MCF 10A (cell line): ENCODE results near the gene CAMTA1. TPM values are rescaled to one million over a fixed set of nuclear protein-coding genes. Genes with fewer than 3 reads are reported as not detected.

Experiments used
- BruUV-seq: library from RNA; stranded (reverse); fragments of 400-500 nt; replicated peaks from 2 replicates; lab custom pipeline; 2021; lab: Mats Ljungman, UMichigan
- CTCF ChIA-PET: fragments of 300-600 bp; sonication (Branson Sonifier 250); formaldehyde crosslinking; extraction: SDS; loops from one replicate; lab custom pipeline; 2021; ENCODE audit warnings: antibody characterized with exemption, inconsistent platforms; lab: Yijun Ruan, JAX
- POLR2A ChIA-PET: fragments of 300-600, 350-650 bp; sonication (Branson Sonifier 250); formaldehyde crosslinking; extraction: SDS; loops from one replicate; lab custom pipeline; 2020; ENCODE audit warnings: antibody characterized with exemption, inconsistent platforms; lab: Yijun Ruan, JAX
- DNase-seq: peaks from one replicate; pipeline ENCODE4 v3.0.0-alpha.2; 2018; ENCODE audit not compliant: unreplicated experiment
- H3K27ac Mint-ChIP-seq: one replicate; pipeline ENCODE4 v1.8.0; 2022; ENCODE audit warnings: mild to moderate bottlenecking, low read depth, mixed read lengths; ENCODE audit not compliant: unreplicated experiment
- H3K27me3 Mint-ChIP-seq: one replicate; pipeline ENCODE4 v1.8.0; 2022; ENCODE audit warnings: mixed read lengths; ENCODE audit not compliant: insufficient read depth, unreplicated experiment
- H3K36me3 Mint-ChIP-seq: one replicate; pipeline ENCODE4 v1.8.0; 2022; ENCODE audit warnings: mild to moderate bottlenecking, moderate library complexity, mixed read lengths; ENCODE audit not compliant: insufficient read depth, unreplicated experiment
- H3K4me1 Mint-ChIP-seq: one replicate; pipeline ENCODE4 v1.8.0; 2022; ENCODE audit warnings: mixed read lengths; ENCODE audit not compliant: insufficient read depth, unreplicated experiment
- H3K4me3 Mint-ChIP-seq: one replicate; pipeline ENCODE4 v1.8.0; 2022; ENCODE audit warnings: mild to moderate bottlenecking, moderate library complexity, mixed read lengths; ENCODE audit not compliant: unreplicated experiment
- H3K9me3 Mint-ChIP-seq: one replicate; pipeline ENCODE4 v1.8.0; 2022; ENCODE audit warnings: mixed read lengths; ENCODE audit not compliant: unreplicated experiment
- CTCF ChIP-seq: fragments of 200-600 bp; IDR thresholded peaks from one replicate; pipeline ENCODE4 v1.8.0; 2022; ENCODE audit warnings: antibody characterized with exemption, mild to moderate bottlenecking; ENCODE audit not compliant: unreplicated experiment
- intact Hi-C: fragments of 100-400 bp; cut with micrococcal nuclease; formaldehyde crosslinking; loops from 2 replicates; pipeline ENCODE4 v1.14.1; 2022
- total RNA-seq: library from RNA; stranded (reverse); gene quantifications from 2 replicates; pipeline ENCODE4 v1.2.3, GENCODE V29; 2022

The CAMTA1 gene
- total RNA-seq, 1 experiment from 2014 or later, result 74.1 TPM

GRCh38 chr1:7444363-7444762 is 659.1 kb downstream of the CAMTA1 start:
- no peak for TF ChIP-seq CTCF
- Mint-ChIP-seq H3K36me3 (no peaks in the 10 kb centered on the region), H3K4me1 (no peaks in the 10 kb centered on the region), H3K4me3 (no peak overlapping the region), H3K27ac (no peak overlapping the region), H3K9me3 (no peaks in the 10 kb centered on the region), H3K27me3 (no peaks in the 10 kb centered on the region)
- no TSS peak for BruUV-seq
- ChIA-PET POLR2A (no interaction called here), CTCF (interaction anchor here (0.7 to 1.2 kb wide), 2 partner anchors 96 to 373 kb away, joined by 3 to 4 read pairs; no protein-coding TSS in a partner anchor)
- intact Hi-C loops, result no loop called here
- no peak for DNase-seq

- CTCF ChIA-PET, result interaction anchor here (0.5 kb wide), 1 partner anchor 94 kb away, joined by 3 read pairs; no protein-coding TSS in a partner anchor
- TF ChIP-seq CTCF, result no peak
- Mint-ChIP-seq H3K4me1 (no peaks in the 10 kb centered on the region), H3K4me3 (no peak overlapping the region), H3K36me3 (no peaks in the 10 kb centered on the region), H3K9me3 (no peaks in the 10 kb centered on the region), H3K27ac (no peak overlapping the region), H3K27me3 (no peaks in the 10 kb centered on the region)
- no TSS peak for BruUV-seq
- intact Hi-C loops, result no loop called here
- POLR2A ChIA-PET, result no interaction called here
- no peak for DNase-seq
Measured at GRCh38 chr1:7447093-7447492, 661.8 kb downstream of the CAMTA1 start.

- ChIA-PET POLR2A (no interaction called here), CTCF (no interaction called here)
- Mint-ChIP-seq H3K36me3 (no peaks in the 10 kb centered on the region), H3K4me1 (no peaks in the 10 kb centered on the region), H3K9me3 (no peaks in the 10 kb centered on the region), H3K27ac (no peak overlapping the region), H3K27me3 (no peaks in the 10 kb centered on the region), H3K4me3 (no peak overlapping the region)
- no TSS peak for BruUV-seq
- DNase-seq, result no peak
- intact Hi-C loops, result no loop called here
- TF ChIP-seq CTCF, result no peak
Measured at GRCh38 chr1:7447736-7448135, 662.5 kb downstream of the CAMTA1 start.

GRCh38 chr1:7448986-7449385 is 663.7 kb downstream of the CAMTA1 start:
- no peaks in the 10 kb centered on the region for H3K4me1 Mint-ChIP-seq
- intact Hi-C loops, result no loop called here
- TF ChIP-seq CTCF, result no peak
- H3K36me3 Mint-ChIP-seq, result no peaks in the 10 kb centered on the region
- no peak for DNase-seq
- ChIA-PET POLR2A (no interaction called here), CTCF (no interaction called here)
- no peak overlapping the region for H3K4me3 Mint-ChIP-seq
- H3K27ac Mint-ChIP-seq, result no peak overlapping the region
- no TSS peak for BruUV-seq
- H3K9me3 Mint-ChIP-seq, result no peaks in the 10 kb centered on the region
- no peaks in the 10 kb centered on the region for H3K27me3 Mint-ChIP-seq
